H1 (cell line): ENCODE data around the gene ZNF550.

Experiments
- BRCA1 ChIP-seq: IDR thresholded peaks from 2 replicates; pipeline ENCODE4 v1.6.1; 2012; ENCODE audit warnings: low read depth, low read length, improper control_type of control experiment
- CEBPB ChIP-seq: IDR thresholded peaks from 2 replicates; pipeline ENCODE4 v1.6.1; 2012; ENCODE audit warnings: low read depth, low read length
- CTCF ChIP-seq, 3 experiments: IDR thresholded peaks; 1 replicate in 2 of 3; 2 replicates in 1 of 3; pipeline versions ENCODE4 v1.5.1 to v1.6.1; 2011; ENCODE audit warnings: low read length in 3 of 3, mild to moderate bottlenecking in 3 of 3, inconsistent platforms in 2 of 3, low read depth in 1 of 3, moderate library complexity in 1 of 3; ENCODE audit not compliant: insufficient read depth in 1 of 3; ENCODE audit errors: control extremely low read depth in 1 of 3
- SP1 ChIP-seq: IDR thresholded peaks from 2 replicates; pipeline ENCODE4 v1.6.1; 2011; ENCODE audit warnings: low read depth, low read length
- USF2 ChIP-seq: IDR thresholded peaks from 2 replicates; pipeline ENCODE4 v1.6.1; 2011; ENCODE audit warnings: low read length, improper control_type of control experiment

GRCh38 chr19:57570707-57571106, 11.0 kb upstream of the ZNF550 start:
- TF ChIP-seq SP1: no peak
- no peak for TF ChIP-seq CEBPB
- TF ChIP-seq CTCF (IDR thresholded peaks at IDR 0.05; ENCODE audit: control extremely low read depth in 1 of 3, insufficient read depth in 1 of 3, low read depth in 1 of 3, low read length in 3 of 3): no peak
- TF ChIP-seq BRCA1: no peak
- no peak for TF ChIP-seq USF2
